ENCODE results near the gene CNN3. TPM values are rescaled to one million over a fixed set of nuclear protein-coding genes. Genes with fewer than 3 reads are reported as not detected.

The CNN3 gene
- total RNA-seq, 4 donors from 2014 or later = 307 to 344 (median 329) TPM

DNA sequence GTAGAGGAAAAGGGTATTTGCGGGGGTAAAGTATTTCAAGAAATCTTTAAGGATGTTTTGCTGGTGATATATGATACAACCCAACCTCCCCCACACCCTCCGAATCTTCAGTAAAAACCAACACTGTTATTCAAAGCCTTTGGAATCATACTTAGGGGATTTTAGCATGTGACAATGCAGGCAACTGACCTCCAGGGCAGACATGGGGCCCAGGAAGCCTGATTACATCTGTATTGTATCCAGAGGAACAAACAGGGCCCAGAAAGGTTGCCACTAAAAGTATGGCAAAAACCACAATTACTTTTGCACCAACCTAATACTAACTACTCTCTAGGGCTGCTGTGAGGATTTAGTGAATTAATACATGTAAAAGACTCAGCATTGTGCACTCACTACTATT, 43.9 kb upstream of the CNN3 start:
- 72% methylated on average over 2 of the region's 2 CpGs for WGBS, 2 donors
- no peaks in the 10 kb centered on the region for H3K27me3 ChIP-seq
- TF ChIP-seq POLR2A (IDR thresholded peaks at IDR 0.05) = no peak
- TF ChIP-seq EP300 (IDR thresholded peaks at IDR 0.05) = no peak
- TF ChIP-seq, protein P1, sequence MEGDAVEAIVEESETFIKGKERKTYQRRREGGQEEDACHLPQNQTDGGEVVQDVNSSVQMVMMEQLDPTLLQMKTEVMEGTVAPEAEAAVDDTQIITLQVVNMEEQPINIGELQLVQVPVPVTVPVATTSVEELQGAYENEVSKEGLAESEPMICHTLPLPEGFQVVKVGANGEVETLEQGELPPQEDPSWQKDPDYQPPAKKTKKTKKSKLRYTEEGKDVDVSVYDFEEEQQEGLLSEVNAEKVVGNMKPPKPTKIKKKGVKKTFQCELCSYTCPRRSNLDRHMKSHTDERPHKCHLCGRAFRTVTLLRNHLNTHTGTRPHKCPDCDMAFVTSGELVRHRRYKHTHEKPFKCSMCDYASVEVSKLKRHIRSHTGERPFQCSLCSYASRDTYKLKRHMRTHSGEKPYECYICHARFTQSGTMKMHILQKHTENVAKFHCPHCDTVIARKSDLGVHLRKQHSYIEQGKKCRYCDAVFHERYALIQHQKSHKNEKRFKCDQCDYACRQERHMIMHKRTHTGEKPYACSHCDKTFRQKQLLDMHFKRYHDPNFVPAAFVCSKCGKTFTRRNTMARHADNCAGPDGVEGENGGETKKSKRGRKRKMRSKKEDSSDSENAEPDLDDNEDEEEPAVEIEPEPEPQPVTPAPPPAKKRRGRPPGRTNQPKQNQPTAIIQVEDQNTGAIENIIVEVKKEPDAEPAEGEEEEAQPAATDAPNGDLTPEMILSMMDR (IDR thresholded peaks at IDR 0.05) = no peak
- no peaks in the 10 kb centered on the region for H3K9me3 ChIP-seq
- H3K27ac ChIP-seq = peak overlapping the region in 2 of 4 donors; percentile 80 to 88
- H3K4me3 ChIP-seq = no peak overlapping the region
- H3K36me3 ChIP-seq = no peaks in the 10 kb centered on the region
- peaks cover 0 to 41% (median 10%) of the 10 kb centered on the region in 4 donors for H3K4me1 ChIP-seq
- DNase-seq (ENCODE audit: low spot score in 2 of 2) = no peak

DNA sequence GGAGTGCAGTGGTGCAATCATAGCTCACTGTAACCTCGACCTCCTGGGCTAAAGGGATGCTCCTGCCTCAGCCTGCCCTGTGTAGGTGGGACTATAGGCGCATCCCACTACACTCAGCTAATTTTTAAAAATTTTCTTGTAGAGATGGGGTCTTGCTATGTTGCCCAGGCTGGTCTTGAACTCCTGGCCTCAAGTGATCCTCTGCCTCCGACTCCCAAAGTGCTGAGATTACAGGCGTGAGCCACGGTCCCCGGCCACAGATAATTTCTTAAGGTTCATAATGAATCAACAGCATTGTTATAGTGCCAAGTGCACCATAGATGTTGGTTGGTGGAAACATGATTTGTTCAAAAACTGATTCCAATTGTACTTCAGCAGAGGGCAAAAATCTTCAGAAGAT, 42.2 kb upstream of the CNN3 start:
- Histone ChIP-seq H3K27me3 (no peaks in the 10 kb centered on the region), H3K4me1 (peaks cover 0 to 35% (median 10%) of the 10 kb centered on the region in 4 donors), H3K9me3 (no peaks in the 10 kb centered on the region), H3K36me3 (no peaks in the 10 kb centered on the region), H3K27ac (no peak overlapping the region), H3K4me3 (no peak overlapping the region)
- DNase-seq (ENCODE audit: low spot score in 2 of 2) = no peak
- WGBS, 2 donors = 67 to 82% methylated on average over 6 of the region's 6 CpGs
- TF ChIP-seq, protein P1 (IDR thresholded peaks at IDR 0.05) = no peak
- TF ChIP-seq POLR2A (IDR thresholded peaks at IDR 0.05) (no peak), EP300 (IDR thresholded peaks at IDR 0.05) (no peak)

DNA sequence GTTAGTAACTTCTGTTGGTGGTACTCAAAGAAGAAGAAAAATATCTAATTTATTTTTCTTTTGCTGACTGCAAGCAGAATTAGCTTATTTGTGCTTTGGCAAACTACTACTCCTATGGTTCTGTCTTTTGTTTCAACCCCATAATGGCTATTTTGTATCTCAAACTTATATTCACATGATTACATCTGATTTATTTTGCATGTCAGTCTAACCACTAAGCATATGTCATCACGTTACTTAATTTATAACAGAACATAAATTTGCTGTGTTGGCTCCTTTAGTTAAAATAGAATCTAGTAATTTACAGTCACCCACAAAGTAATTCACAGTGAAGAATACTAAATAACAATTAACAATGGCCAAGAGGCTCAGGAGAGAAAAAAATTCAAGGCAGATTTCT, 39.1 kb upstream of the CNN3 start:
- H3K4me1 ChIP-seq = peaks cover 0 to 30% (median 8%) of the 10 kb centered on the region in 4 donors
- no peak overlapping the region for H3K27ac ChIP-seq
- H3K36me3 ChIP-seq = no peaks in the 10 kb centered on the region
- H3K27me3 ChIP-seq = no peaks in the 10 kb centered on the region
- H3K4me3 ChIP-seq = no peak overlapping the region
- WGBS, 2 donors = 48 to 50% methylated on average over 1 of the region's 1 CpG
- no peak for DNase-seq (ENCODE audit: low spot score in 2 of 2)
- TF ChIP-seq POLR2A (IDR thresholded peaks at IDR 0.05) (no peak), EP300 (IDR thresholded peaks at IDR 0.05) (no peak)
- TF ChIP-seq, protein P1 (IDR thresholded peaks at IDR 0.05) = no peak
- no peaks in the 10 kb centered on the region for H3K9me3 ChIP-seq

DNA sequence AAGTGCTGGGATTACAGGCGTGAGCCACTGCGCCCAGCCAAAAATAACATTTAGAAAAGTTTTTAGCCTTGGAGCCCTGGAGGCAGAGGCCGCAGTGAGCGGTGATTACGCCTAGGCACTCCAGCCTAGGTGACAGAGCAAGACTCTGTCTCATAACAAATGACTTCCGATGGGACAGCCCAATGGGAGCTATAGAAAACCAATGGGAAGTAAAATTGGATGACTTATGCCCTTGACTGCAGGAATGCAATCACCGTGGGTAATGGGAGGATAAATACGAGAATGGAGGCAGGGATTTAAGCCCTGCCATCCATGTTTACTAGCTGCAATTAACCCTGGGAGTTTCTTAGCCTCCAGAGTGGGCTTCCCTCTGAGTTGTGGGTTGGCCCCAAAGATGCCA, 37.0 kb upstream of the CNN3 start:
- Histone ChIP-seq H3K4me1 (peaks cover 0 to 24% (median 6%) of the 10 kb centered on the region in 4 donors), H3K4me3 (no peak overlapping the region), H3K36me3 (no peaks in the 10 kb centered on the region), H3K27me3 (no peaks in the 10 kb centered on the region), H3K9me3 (no peaks in the 10 kb centered on the region), H3K27ac (peak overlapping the region in 1 of 4 donors; percentile 86)
- no peak for DNase-seq (ENCODE audit: low spot score in 2 of 2)
- TF ChIP-seq, protein P1 (IDR thresholded peaks at IDR 0.05) = no peak
- no peak for TF ChIP-seq EP300 (IDR thresholded peaks at IDR 0.05)
- no peak for TF ChIP-seq POLR2A (IDR thresholded peaks at IDR 0.05)
- 71 to 75% methylated on average over 8 of the region's 8 CpGs for WGBS, 2 donors

DNA sequence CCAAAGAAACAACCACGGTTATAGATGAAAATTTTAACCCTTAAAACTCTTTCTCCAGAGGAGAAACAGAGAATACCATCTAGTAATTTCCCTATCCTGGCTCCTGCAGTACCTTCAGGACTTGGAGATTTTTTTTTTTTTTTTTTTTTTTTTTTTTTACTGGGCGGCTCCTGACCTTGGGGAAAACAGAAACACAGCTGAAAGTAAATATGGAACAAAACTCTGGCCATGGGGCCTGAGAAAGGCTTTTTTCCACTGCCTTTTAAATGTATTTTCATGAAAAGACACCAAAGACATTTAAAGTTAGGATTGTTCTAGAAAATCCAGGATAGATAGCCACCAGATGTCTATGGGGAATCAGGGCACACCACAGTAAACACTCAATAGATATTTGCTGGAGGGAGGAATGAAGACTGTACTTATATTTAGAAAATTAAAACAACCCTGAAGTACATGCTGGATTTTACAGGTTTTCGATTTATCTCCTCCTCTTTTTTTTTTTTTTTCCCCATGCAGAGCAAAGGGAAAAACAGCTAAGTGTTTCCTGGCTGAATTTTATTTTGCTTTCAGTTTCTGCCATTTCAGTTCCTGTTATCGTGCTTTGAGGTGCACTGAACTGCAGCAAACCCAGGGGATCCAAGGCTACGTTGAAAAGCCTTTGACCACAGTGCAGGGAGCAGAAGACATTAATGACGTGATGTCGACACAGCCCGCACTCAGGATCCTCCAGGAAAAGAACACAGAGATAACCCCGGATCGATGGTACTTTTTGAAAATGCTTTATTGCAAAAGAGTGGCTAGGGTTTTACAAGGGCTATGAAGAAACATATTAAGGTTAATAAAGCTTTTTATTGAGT, 35.7 kb upstream of the CNN3 start:
- H3K27ac ChIP-seq = peak overlapping the region; percentile 57 to 87 (median 74)
- 31 to 34% methylated on average over 10 of the region's 10 CpGs for WGBS, 2 donors

More for the DNA sequence above, 35.7 kb upstream of the CNN3 start:
- no peak for DNase-seq (ENCODE audit: low spot score in 2 of 2)
- H3K4me1 ChIP-seq = peaks cover 0 to 24% (median 6%) of the 10 kb centered on the region in 4 donors
- peak overlapping the region in 3 of 4 donors; percentile 6 to 44 (median 17) for H3K4me3 ChIP-seq
- H3K9me3 ChIP-seq = no peaks in the 10 kb centered on the region
- H3K27me3 ChIP-seq = no peaks in the 10 kb centered on the region
- no peaks in the 10 kb centered on the region for H3K36me3 ChIP-seq
- no peak for TF ChIP-seq POLR2A (IDR thresholded peaks at IDR 0.05)
- peak in 1 of 2 donors; percentile 49 for TF ChIP-seq EP300 (IDR thresholded peaks at IDR 0.05)

All from tibial nerve (tissue), 4 donors.